Measurements from ENCODE around the gene LPIN1.

DNA sequence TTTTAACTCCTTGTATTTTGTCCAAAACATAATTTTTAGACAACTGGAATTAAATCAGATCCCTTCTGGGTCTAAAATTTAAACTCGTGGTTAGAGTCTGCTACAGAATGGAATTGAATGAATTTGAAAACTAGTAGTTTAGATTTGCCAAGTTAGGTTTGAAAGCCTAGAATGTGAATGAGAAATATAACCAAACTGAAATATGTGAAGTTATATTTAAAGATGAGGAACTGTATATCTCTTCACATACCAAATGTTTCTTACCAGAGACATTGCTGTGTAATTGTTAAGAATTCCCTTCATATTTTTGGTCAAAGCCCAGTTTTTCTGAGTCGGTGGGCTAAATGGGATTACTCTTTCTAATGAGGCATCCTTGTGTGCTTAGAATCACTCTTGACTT, 74.2 kb downstream of the LPIN1 start:
- TF ChIP-seq CTCF (conservative IDR thresholded peaks at IDR 0.05 in 1 of 2, IDR thresholded peaks at IDR 0.05 in 1 of 2; ENCODE audit: extremely low read depth in 1 of 2, insufficient read depth in 1 of 2, low read depth in 1 of 2, low read length in 2 of 2) (no peak), EZH2 (IDR thresholded peaks at IDR 0.05; ENCODE audit: borderline replicate concordance, low read length) (no peak)

Measured in mammary epithelial cell (primary cell).